Neuron (in vitro differentiated cells): ENCODE data around the gene DDX1.

Experiments
- H2AFZ ChIP-seq: one replicate; pipeline ENCODE4 v1.6.1; 2013; ENCODE audit warnings: low read depth, mild to moderate bottlenecking, inconsistent platforms, low read length, moderate library complexity
- H3K27me3 ChIP-seq: one replicate; pipeline ENCODE4 v1.6.1; 2013; ENCODE audit warnings: low read length; ENCODE audit not compliant: insufficient read depth
- H3K36me3 ChIP-seq: one replicate; pipeline ENCODE4 v1.6.1; 2013; ENCODE audit warnings: low read length; ENCODE audit not compliant: insufficient read depth
- H3K4me1 ChIP-seq: one replicate; pipeline ENCODE4 v1.6.1; 2013; ENCODE audit warnings: low read length; ENCODE audit not compliant: insufficient read depth
- H3K4me3 ChIP-seq: 2 replicates; pipeline ENCODE4 v1.5.1; 2013; ENCODE audit warnings: mild to moderate bottlenecking, low read length, moderate library complexity
- H3K9me3 ChIP-seq: one replicate; pipeline ENCODE4 v1.6.1; 2013; ENCODE audit warnings: low read length

Gene DDX1

DNA sequence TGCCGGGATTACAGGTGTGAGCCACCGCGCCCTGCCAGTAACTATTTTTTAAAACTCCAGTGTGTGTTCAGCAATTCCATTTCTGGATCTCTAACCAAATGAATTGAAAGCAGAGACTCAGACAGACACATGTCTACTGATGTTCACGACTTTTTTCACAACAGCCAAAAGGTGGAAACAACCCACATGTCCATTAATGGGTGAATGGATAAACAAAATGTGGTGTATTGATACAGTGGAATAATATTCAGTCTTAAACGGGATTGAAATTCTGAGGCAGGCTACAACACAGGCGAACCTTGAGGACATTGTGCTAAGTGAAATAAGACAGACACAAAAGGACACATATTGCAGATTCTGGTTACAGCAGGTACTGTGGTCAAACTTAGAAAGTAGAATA is 55.0 kb downstream of the DDX1 start:
- H3K4me1 ChIP-seq, result peaks cover 36% of the 10 kb centered on the region
- H3K27me3 ChIP-seq, result no peaks in the 10 kb centered on the region
- no peak overlapping the region for H2AFZ ChIP-seq
- H3K9me3 ChIP-seq, result peaks cover 4% of the 10 kb centered on the region
- H3K4me3 ChIP-seq, result no peak overlapping the region
- peaks cover 2% of the 10 kb centered on the region for H3K36me3 ChIP-seq

DNA sequence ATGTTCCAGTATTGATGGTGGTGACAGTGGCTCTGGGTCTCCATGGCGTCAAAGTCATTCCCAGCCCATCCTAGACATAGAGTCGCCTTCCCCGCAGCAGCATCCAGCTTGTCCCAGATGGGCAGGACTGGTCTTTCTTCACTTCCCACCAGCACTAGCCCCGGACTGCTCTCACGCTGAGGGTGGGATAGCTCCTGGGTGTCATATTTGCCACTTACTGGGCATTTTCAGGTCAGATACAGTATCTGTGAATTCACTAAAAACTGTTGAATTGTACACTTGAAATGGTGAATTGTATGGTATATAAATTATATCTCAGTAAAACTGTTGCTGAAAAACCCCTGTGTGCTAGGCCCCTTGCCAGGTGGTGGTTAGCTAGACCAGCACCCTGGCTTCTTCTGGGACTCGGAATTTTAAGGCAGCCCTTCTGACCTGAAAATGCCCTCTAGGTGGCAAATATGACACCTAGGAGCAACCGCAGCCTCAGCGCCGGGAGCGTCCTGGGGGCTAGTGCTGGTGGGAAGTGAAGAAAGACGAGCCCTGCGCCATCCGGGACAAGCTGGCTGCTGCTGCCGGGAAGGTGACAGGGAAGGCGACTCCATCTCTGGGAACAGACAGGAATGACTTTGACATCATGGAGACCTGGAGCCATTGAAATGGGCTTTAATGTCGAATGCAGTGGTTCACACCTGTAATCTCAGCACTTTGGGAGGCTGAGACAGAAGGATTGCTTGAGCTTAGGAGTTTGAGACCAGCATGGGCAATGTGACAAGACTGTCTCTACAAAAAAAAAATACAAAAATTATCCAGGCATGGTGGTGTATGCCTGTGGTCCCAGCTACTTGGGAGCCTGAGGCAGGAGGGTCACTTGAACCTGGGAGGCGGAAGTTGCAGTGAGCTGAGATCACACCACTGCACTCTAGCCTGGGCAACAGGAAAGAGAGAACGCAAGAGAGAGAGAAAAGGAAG is 56.2 kb downstream of the DDX1 start:
- Histone ChIP-seq H3K9me3 (no peaks in the 10 kb centered on the region), H3K27me3 (no peaks in the 10 kb centered on the region), H3K4me1 (peaks cover 27% of the 10 kb centered on the region), H2AFZ (no peak overlapping the region), H3K36me3 (no peaks in the 10 kb centered on the region), H3K4me3 (no peak overlapping the region)

DNA sequence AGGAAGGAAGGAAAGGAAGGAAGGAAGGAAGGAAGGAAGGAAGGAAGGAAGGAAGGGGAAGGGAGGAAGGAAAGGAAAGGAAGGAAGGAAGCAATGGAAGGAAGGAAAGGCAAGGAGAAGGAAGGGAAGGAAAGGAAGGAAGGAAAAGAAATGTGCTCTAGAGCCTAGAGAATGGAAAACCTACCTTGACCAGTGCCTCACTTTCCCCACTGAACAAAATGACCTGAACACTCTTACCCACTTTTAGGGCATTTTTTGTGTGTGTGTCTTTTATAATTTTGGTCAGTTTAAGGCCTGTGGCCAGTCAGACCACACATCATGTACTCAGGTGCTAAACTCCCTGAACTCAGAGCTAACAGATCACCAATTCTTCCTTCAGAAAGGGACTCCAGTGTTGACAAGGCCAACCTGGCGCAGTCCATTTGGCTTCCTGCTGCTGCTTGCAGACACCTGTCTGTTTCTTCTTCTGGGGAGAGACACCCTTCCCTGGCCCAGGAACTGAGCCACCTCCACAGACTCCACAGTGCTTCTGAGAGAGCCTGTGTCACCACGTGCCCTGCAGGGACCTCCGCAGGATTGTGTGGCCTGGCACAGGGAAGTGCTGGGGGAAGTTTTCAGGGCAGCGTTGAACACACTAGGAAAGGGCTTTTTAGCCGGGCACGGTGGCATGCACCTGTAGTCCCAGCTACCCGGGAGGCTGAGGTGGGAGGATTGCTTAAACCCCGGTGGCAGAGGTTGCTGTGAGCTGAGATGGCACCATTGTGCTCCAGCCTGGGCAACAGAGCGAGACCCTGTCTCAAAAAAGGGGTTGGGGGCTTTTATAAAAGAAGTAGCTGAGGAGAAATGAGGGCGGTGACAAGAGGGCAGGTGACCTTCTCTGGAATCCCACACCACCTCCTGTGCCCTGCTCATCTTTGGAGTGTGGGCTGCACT is 57.2 kb downstream of the DDX1 start:
- H2AFZ ChIP-seq, result no peak overlapping the region
- H3K9me3 ChIP-seq, result no peaks in the 10 kb centered on the region
- no peaks in the 10 kb centered on the region for H3K27me3 ChIP-seq
- peaks cover 18% of the 10 kb centered on the region for H3K4me1 ChIP-seq
- H3K4me3 ChIP-seq, result no peak overlapping the region
- H3K36me3 ChIP-seq, result no peaks in the 10 kb centered on the region

DNA sequence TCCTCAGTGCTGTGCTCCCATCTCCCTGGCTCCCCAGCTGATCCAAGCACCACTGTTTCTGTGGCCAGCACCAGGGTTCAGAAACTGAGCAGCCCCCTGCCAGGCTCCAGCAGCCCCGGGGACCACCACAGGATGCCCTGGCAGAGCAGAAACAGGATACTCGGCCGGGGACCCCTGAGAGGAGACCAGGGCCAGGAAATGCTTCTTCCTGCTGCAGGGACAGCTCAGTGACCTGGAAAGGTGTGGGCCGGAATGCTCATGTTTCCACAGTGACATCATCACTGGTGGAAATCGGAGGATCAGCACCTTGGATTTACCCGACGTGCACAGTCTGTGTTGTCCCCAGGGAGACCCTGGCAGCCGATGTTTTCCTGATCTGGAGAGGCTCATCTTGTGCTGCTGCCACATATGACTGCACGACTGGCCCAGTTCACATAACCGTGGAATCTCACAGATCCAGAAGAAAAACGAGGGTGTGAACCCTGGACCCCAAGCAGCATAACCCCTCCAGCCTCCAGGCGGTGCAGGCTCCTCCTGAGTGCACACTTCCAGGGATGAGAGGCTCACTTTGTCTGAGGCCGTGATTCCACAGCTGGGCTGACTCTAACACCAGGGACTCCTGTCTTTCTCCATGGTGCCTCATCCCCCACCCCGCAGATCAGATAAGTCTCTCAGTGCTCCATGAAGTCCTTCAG is 58.0 kb downstream of the DDX1 start:
- Histone ChIP-seq H3K36me3 (no peaks in the 10 kb centered on the region), H3K4me3 (no peak overlapping the region), H3K4me1 (peaks cover 10% of the 10 kb centered on the region), H3K9me3 (no peaks in the 10 kb centered on the region), H3K27me3 (no peaks in the 10 kb centered on the region), H2AFZ (no peak overlapping the region)

DNA sequence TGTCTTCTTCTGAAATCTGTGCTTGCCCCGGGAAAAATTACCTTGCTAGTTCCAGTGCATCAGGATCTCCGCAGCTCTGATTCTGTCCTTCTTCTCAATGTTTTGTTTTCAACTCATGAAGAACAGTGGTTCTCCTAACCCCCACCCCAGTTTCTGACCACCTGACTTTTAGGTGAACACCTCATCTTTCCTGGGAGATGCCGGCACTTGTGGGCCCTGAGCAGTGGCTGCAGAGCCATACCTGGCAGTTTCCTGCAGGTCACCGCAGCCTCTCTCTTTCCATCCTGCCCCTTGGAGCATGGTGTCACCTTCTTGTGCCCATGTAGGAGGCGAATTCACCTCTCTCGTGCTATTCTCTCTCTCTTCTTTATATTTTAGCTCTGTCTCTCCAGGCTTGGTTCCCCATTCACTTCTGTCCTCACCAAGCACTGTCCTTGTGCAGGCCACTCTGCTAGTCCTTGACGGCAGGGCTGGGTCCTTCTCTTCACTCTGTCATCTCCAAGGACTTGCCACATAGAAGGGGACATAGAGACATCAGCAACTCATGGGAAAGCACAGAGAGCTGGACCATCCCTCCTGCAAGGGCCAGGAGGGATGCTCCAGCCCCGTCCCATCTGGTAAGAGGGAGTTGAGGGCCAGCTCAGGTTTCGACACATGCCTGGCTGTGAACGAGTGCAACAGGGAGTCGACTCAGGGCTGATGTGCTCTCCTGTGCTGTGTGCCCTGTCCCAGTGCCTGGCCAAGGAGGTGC is 59.1 kb downstream of the DDX1 start:
- Histone ChIP-seq H2AFZ (no peak overlapping the region), H3K9me3 (no peaks in the 10 kb centered on the region), H3K4me1 (peaks cover 4% of the 10 kb centered on the region), H3K36me3 (no peaks in the 10 kb centered on the region), H3K4me3 (no peak overlapping the region), H3K27me3 (no peaks in the 10 kb centered on the region)

DNA sequence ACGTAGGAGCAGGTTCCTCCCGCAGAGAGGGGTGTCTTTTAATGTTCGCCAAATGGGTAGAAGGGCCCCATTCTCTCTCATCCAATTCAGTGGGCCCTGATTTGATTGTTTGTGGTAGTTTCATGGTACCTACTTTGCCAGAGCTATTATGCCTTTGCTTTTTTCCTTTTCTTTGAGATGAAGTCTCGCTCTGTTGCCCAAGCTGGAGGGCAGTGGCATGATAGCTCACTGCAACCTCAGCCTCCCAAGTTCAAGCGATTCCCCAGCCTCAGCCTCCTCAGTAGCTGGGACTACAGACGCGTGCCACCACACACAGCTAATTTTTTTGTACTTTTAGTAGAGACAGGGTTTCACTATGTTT is 59.7 kb downstream of the DDX1 start:
- Histone ChIP-seq H2AFZ (no peak overlapping the region), H3K27me3 (no peaks in the 10 kb centered on the region), H3K9me3 (no peaks in the 10 kb centered on the region), H3K4me3 (no peak overlapping the region), H3K4me1 (no peaks in the 10 kb centered on the region), H3K36me3 (no peaks in the 10 kb centered on the region)

DNA sequence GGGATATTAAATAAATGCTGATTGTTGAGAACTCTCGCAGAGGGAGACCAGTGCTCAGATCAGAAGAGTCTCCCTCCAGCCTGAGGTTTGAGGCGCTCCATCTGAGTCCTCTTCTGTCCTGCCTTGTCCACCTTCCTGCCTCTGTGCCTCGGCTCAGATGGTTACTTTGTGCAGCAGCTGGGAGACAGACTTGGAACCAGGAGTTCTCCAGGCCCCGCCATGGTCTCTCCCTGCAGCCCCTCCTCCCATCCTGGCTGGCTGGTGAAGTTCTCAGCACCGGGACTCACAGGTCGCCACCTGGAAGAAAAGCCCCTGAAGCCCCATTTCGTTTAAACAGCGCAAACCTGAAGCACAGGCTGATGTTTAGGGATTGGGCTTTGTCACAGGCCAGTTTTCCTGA is 60.6 kb downstream of the DDX1 start:
- H2AFZ ChIP-seq, result no peak overlapping the region
- no peak overlapping the region for H3K4me3 ChIP-seq
- H3K27me3 ChIP-seq, result no peaks in the 10 kb centered on the region
- no peaks in the 10 kb centered on the region for H3K9me3 ChIP-seq
- no peaks in the 10 kb centered on the region for H3K4me1 ChIP-seq
- H3K36me3 ChIP-seq, result no peaks in the 10 kb centered on the region

DNA sequence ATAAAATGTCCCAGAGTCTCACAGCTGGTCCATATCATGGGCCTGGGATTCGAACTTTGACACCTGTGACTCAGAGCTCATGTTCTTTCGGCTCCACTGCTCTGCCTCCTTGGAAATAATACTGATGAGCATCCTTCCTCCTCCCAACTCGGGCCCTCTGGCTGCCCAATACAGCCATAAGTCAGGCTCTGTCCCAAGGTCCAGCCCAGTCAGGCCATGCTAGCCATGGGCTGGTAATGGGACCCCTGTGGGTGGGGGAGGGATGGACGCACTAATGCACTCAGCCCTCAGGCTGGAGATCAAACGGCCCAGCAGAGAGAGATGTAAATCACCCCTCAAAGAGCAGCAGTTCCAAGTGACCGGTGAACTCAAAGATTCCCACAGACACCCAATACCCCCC is 61.1 kb downstream of the DDX1 start:
- no peaks in the 10 kb centered on the region for H3K36me3 ChIP-seq
- no peaks in the 10 kb centered on the region for H3K9me3 ChIP-seq
- no peak overlapping the region for H3K4me3 ChIP-seq
- H3K4me1 ChIP-seq, result no peaks in the 10 kb centered on the region
- H2AFZ ChIP-seq, result no peak overlapping the region
- H3K27me3 ChIP-seq, result no peaks in the 10 kb centered on the region

DNA sequence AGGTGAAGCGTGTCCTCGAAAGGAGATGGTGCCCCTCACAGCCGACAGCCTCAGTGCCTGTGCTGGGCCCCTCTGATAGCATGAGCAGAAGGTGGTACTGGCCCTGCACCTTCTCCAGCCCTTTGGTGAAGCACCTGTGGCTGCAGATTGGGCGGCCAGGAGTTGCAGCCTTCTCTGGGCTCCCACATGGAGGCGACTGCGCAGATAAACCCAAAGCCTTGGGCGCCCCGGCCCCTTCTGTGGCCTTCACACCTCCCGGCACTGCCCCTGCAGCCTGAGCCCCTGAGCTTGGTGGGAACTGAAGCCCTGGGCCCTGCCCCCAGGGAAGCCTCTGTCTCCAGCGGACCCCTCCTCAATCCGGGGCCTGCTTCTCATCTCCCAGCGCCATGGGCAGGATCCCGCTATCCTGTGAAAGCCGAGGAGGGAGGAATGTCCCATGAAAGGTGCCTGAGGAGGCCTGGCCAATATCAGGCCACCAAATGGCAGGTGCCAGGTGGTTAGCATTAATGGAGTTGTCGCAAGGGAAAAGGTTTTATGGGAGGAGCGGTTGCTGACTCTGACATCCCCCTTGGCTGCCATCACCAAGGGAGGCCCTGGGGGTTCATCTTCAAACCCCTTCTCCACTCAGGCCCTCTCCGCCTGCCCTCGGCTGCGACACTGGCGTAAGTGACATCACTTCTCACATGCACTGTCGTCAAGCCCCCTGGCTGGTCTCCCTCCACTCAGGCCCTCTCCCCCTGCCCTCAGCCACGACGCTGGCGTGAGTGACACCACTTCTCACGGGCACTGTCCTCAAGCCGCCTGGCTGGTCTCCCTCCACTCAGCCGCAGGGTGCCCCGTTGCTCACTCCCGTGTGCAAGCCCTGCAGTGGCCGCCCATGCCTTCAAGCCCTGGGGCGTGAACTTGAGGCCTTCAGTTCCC is 62.4 kb downstream of the DDX1 start:
- Histone ChIP-seq H3K4me1 (no peaks in the 10 kb centered on the region), H3K9me3 (no peaks in the 10 kb centered on the region)

DNA sequence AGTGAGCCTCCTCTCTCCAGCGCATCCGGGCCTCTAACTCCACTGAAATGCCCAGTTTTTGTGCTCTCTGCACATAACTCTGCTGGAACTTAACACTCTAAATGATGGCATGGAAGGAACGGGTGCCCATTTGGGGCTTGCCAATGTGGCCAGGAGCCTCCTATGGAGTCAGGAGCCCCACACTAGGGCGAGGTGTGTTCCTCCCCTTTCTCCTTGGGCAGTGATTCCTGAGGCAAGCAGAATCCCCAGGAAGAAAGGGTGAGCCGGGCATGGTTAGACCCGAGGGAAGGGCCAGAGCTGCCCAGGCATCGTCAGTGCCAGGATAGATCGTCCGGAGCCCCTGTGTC is 63.0 kb downstream of the DDX1 start:
- Histone ChIP-seq H3K4me3 (no peak overlapping the region), H2AFZ (no peak overlapping the region), H3K36me3 (no peaks in the 10 kb centered on the region), H3K9me3 (no peaks in the 10 kb centered on the region), H3K27me3 (no peaks in the 10 kb centered on the region), H3K4me1 (no peaks in the 10 kb centered on the region)

More for the DNA sequence above, 62.4 kb downstream of the DDX1 start:
- no peak overlapping the region for H2AFZ ChIP-seq
- no peaks in the 10 kb centered on the region for H3K27me3 ChIP-seq
- no peak overlapping the region for H3K4me3 ChIP-seq
- H3K36me3 ChIP-seq, result no peaks in the 10 kb centered on the region

DNA sequence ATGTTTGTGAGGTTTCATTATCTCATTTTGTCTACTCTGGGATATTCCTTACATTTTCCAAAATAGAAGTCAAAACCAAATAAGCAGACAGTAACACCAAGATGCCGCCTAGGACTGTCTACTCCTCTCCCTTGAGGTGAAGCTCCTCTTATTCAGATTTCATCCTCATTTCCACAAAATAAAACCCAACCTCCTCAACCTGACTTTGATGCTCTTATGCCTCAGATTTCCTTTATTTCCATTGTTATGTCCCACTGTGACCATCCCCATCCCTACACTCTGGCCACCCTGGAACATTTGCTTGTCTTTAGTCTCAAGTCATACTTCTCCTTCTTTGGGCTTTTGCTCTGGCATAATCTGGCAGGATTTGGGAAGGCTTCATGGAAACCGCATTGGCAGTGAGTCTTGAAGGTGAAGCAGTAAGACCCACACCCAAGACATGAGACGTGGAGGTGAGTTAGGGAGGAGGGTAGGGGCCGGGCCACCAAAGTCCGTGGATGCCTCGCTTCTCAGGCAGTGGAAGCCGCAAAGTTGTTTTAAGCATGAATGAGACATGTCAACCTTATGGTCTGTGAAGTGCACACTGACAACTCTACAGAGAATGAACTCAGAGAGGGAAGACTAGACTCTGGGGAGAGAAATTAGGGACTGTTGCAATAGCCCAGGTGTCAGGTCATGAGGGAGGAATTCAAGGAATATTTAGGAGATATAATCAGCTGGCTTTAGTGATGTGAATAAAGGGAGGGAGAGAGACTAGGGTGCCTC is 63.6 kb downstream of the DDX1 start:
- Histone ChIP-seq H3K4me3 (no peak overlapping the region), H3K36me3 (no peaks in the 10 kb centered on the region), H3K27me3 (no peaks in the 10 kb centered on the region), H3K9me3 (no peaks in the 10 kb centered on the region), H2AFZ (no peak overlapping the region), H3K4me1 (no peaks in the 10 kb centered on the region)
